ENCODE measurements around the gene HNF1B. TPM values are rescaled to one million over a fixed set of nuclear protein-coding genes. Genes with fewer than 3 reads are reported as not detected.
"Not testable (repeated sequence)": the region's sequence is repeated elsewhere in the genome, so short reads cannot be mapped to it uniquely, and the experiment has no call there.

The HNF1B gene
- total RNA-seq, 2 experiments from 2014 or later: not detected

GRCh38 chr17:37788526-37788925 is 43.7 kb upstream of the HNF1B start:
- H3K4me3 ChIP-seq (ENCODE audit: low read length): no peak overlapping the region
- no peaks in the 10 kb centered on the region for H3K9me3 ChIP-seq (ENCODE audit: control insufficient read depth in 1 of 2, insufficient read depth in 1 of 2, low read length in 2 of 2)
- Mint-ChIP-seq H3K9me3 (no peaks in the 10 kb centered on the region), H3K4me1 (ENCODE audit: low read depth) (no peaks in the 10 kb centered on the region), H3K27ac (no peak overlapping the region), H3K36me3 (ENCODE audit: low read depth) (no peaks in the 10 kb centered on the region), H3K4me3 (no peak overlapping the region), H3K27me3 (peaks cover 75% of the 10 kb centered on the region)
- intact Hi-C loops (cut with DNase I, micrococcal nuclease): no loop called here
- H3K27ac ChIP-seq (ENCODE audit: low read depth in 1 of 2, low read length in 2 of 2): no peak overlapping the region
- no peak for DNase-seq
- no peaks in the 10 kb centered on the region for H3K36me3 ChIP-seq (ENCODE audit: insufficient read depth, low read length)
- no peaks in the 10 kb centered on the region for H3K4me1 ChIP-seq (ENCODE audit: insufficient read depth, low read length)
- ChIA-PET CTCF (no interaction called here), POLR2A (no interaction called here)
- H3K27me3 ChIP-seq (ENCODE audit: control insufficient read depth in 1 of 2, insufficient read depth in 2 of 2, low read length in 2 of 2): peaks cover 9 to 13% of the 10 kb centered on the region in 2 experiments
- ATAC-seq (ENCODE audit: poor library complexity): no peak
- TF ChIP-seq, protein P1, sequence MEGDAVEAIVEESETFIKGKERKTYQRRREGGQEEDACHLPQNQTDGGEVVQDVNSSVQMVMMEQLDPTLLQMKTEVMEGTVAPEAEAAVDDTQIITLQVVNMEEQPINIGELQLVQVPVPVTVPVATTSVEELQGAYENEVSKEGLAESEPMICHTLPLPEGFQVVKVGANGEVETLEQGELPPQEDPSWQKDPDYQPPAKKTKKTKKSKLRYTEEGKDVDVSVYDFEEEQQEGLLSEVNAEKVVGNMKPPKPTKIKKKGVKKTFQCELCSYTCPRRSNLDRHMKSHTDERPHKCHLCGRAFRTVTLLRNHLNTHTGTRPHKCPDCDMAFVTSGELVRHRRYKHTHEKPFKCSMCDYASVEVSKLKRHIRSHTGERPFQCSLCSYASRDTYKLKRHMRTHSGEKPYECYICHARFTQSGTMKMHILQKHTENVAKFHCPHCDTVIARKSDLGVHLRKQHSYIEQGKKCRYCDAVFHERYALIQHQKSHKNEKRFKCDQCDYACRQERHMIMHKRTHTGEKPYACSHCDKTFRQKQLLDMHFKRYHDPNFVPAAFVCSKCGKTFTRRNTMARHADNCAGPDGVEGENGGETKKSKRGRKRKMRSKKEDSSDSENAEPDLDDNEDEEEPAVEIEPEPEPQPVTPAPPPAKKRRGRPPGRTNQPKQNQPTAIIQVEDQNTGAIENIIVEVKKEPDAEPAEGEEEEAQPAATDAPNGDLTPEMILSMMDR (IDR thresholded peaks at IDR 0.05): no peak

DNA sequence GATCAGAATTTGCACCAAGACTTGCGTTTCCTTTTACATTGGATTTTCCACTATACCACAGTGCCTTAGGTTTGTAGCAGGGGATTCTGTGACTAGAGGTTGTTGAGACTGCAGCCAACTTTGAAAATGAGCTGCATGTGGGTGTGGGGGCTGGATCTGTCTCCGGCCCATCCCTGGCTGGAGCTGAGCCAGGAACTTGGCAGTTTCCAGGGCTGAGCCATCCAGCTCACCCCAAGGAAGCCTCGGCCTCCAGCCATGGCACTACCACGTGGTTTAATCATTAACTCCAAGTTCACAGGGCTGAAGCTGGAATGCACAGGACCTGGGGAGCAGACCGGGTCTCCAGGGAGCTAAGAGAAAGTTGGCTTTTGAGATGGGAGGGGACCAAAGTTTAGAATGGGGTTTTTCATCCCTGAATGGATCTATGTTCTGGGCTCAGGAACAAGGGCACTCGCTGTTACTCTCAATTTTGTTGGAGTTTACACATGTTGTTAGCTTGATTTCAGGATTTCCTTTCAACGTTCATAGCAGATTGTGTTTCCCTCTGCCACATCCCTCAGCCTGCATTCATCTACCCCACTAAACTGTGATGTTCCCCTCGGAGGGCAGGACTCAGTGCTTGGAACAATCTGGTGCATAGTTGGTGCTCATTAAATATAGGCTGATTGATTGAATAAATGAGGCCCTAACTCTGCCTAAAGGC is 42.3 kb upstream of the HNF1B start:
- H3K9me3 ChIP-seq (ENCODE audit: control insufficient read depth in 1 of 2, insufficient read depth in 1 of 2, low read length in 2 of 2): no peaks in the 10 kb centered on the region
- ATAC-seq (ENCODE audit: poor library complexity): no peak
- no peak overlapping the region for H3K27ac ChIP-seq (ENCODE audit: low read depth in 1 of 2, low read length in 2 of 2)
- no peak overlapping the region for H3K4me3 Mint-ChIP-seq
- no peaks in the 10 kb centered on the region for H3K9me3 Mint-ChIP-seq
- no peak overlapping the region for H3K27ac Mint-ChIP-seq
- no peaks in the 10 kb centered on the region for H3K36me3 ChIP-seq (ENCODE audit: insufficient read depth, low read length)
- H3K4me1 ChIP-seq (ENCODE audit: insufficient read depth, low read length): no peaks in the 10 kb centered on the region
- TF ChIP-seq, protein P1 (IDR thresholded peaks at IDR 0.05): no peak
- peaks cover 9 to 13% of the 10 kb centered on the region in 2 experiments for H3K27me3 ChIP-seq (ENCODE audit: control insufficient read depth in 1 of 2, insufficient read depth in 2 of 2, low read length in 2 of 2)
- no peak for DNase-seq
- ChIA-PET CTCF (no interaction called here), POLR2A (interaction anchor here (0.6 kb wide), 1 partner anchor 66 kb away, joined by 3 read pairs; no protein-coding TSS in a partner anchor)
- intact Hi-C loops (cut with DNase I, micrococcal nuclease): no loop called here
- no peak overlapping the region for H3K4me3 ChIP-seq (ENCODE audit: low read length)
- H3K36me3 Mint-ChIP-seq (ENCODE audit: low read depth): no peaks in the 10 kb centered on the region
- no peaks in the 10 kb centered on the region for H3K4me1 Mint-ChIP-seq (ENCODE audit: low read depth)
- peaks cover 71% of the 10 kb centered on the region for H3K27me3 Mint-ChIP-seq

DNA sequence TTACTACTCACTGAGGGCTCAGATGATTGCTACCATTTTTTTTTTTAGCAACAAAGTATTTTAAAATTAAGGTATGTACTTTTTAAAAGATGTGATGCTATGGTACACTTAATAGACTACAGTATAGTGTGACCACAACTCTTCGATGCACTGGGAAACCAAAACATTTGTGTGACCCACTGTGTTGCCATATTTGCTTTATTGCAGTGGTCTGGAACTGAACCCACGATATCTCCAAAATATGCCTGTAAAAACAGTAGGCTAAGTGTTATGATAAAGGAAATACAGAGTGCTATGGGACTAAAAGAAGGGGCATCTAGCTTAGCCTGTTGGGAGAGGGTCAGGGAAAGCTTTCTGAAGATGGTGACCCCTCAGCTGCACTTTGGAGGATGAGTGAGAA is 41.6 kb upstream of the HNF1B start:
- Histone ChIP-seq H3K36me3 (ENCODE audit: insufficient read depth, low read length) (no peaks in the 10 kb centered on the region), H3K9me3 (ENCODE audit: control insufficient read depth in 1 of 2, insufficient read depth in 1 of 2, low read length in 2 of 2) (no peaks in the 10 kb centered on the region), H3K4me3 (ENCODE audit: low read length) (no peak overlapping the region), H3K27ac (ENCODE audit: low read depth in 1 of 2, low read length in 2 of 2) (no peak overlapping the region), H3K4me1 (ENCODE audit: insufficient read depth, low read length) (no peaks in the 10 kb centered on the region), H3K27me3 (ENCODE audit: control insufficient read depth in 1 of 2, insufficient read depth in 2 of 2, low read length in 2 of 2) (peaks cover 9 to 10% of the 10 kb centered on the region in 2 experiments)
- peaks cover 66% of the 10 kb centered on the region for H3K27me3 Mint-ChIP-seq
- DNase-seq (no peak), ATAC-seq (ENCODE audit: poor library complexity) (no peak)
- H3K4me3 Mint-ChIP-seq: no peak overlapping the region
- H3K4me1 Mint-ChIP-seq (ENCODE audit: low read depth): no peaks in the 10 kb centered on the region
- intact Hi-C loops (cut with DNase I, micrococcal nuclease): no loop called here
- H3K27ac Mint-ChIP-seq: no peak overlapping the region
- POLR2A ChIA-PET: no interaction called here
- no peaks in the 10 kb centered on the region for H3K36me3 Mint-ChIP-seq (ENCODE audit: low read depth)
- TF ChIP-seq, protein P1 (IDR thresholded peaks at IDR 0.05): no peak
- H3K9me3 Mint-ChIP-seq: no peaks in the 10 kb centered on the region
- CTCF ChIA-PET: no interaction called here

DNA sequence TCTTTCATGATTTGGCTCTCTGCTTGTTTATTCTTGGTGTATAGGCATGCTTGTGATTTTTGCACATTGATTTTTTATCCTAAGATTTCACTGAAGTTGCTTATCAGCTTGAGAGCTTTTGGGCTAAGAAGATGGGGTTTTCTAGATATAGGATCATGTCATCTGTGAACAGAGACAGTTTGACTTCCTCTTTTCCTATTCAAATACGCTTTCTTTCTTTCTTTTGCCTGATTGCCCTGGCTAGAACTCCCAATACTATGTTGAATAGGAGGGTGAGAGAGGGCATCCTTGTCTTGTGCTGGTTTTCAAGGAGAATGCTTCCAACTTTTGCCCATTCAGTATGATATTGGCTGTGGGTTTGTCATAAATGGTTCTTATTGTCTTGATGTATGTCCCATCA is 37.6 kb upstream of the HNF1B start:
- H3K4me1 Mint-ChIP-seq (ENCODE audit: low read depth); CTCF ChIA-PET; H3K4me3 ChIP-seq (ENCODE audit: low read length); H3K4me3 Mint-ChIP-seq; H3K4me1 ChIP-seq (ENCODE audit: insufficient read depth, low read length); H3K27ac ChIP-seq (ENCODE audit: low read depth in 1 of 2, low read length in 2 of 2); POLR2A ChIA-PET; intact Hi-C loops (cut with DNase I, micrococcal nuclease); H3K9me3 ChIP-seq (ENCODE audit: control insufficient read depth in 1 of 2, insufficient read depth in 1 of 2, low read length in 2 of 2); H3K27ac Mint-ChIP-seq; H3K36me3 ChIP-seq (ENCODE audit: insufficient read depth, low read length); H3K36me3 Mint-ChIP-seq (ENCODE audit: low read depth); ATAC-seq (ENCODE audit: poor library complexity); H3K27me3 ChIP-seq (ENCODE audit: control insufficient read depth in 1 of 2, insufficient read depth in 2 of 2, low read length in 2 of 2); DNase-seq; H3K9me3 Mint-ChIP-seq: not testable (repeated sequence)
- peaks cover 35% of the 10 kb centered on the region for H3K27me3 Mint-ChIP-seq
